ENCODE measurements around the gene FXR1.

Gene FXR1

DNA sequence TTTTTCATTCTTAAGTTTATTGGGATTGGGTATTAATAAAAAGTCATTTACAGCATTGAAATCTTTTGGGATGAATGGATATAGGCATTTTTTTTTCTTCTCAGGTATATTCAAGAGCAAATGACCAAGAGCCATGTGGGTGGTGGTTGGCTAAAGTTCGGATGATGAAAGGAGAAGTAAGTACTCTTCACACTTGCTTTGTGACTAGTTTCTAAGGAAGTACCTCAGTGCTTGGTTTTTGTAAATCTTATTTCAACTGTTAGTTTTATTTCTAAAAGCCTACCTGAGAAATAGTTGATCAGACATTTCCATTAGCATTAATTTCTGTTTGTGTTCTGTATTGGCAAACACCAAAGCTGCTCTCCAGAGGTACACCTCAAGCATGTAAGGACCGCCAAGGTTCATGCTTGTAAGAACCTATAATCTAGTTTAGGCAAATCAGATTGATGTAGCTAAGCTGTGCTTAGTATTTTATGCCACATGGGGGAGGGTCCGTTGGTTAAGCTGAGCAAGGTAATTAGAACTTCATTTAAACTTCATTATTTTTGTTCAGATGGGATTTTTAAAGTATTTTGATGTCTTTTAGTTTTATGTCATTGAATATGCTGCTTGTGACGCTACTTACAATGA, 35.4 kb downstream of the FXR1 start:
- TF ChIP-seq, protein P1, sequence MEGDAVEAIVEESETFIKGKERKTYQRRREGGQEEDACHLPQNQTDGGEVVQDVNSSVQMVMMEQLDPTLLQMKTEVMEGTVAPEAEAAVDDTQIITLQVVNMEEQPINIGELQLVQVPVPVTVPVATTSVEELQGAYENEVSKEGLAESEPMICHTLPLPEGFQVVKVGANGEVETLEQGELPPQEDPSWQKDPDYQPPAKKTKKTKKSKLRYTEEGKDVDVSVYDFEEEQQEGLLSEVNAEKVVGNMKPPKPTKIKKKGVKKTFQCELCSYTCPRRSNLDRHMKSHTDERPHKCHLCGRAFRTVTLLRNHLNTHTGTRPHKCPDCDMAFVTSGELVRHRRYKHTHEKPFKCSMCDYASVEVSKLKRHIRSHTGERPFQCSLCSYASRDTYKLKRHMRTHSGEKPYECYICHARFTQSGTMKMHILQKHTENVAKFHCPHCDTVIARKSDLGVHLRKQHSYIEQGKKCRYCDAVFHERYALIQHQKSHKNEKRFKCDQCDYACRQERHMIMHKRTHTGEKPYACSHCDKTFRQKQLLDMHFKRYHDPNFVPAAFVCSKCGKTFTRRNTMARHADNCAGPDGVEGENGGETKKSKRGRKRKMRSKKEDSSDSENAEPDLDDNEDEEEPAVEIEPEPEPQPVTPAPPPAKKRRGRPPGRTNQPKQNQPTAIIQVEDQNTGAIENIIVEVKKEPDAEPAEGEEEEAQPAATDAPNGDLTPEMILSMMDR (conservative IDR thresholded peaks at IDR 0.05) = no peak
- no peak overlapping the region for H3K27ac ChIP-seq

GRCh38 chr3:180959691-180960090, 47.2 kb downstream of the FXR1 start:
- TF ChIP-seq, protein P1 (conservative IDR thresholded peaks at IDR 0.05) = no peak
- H3K27ac ChIP-seq = no peak overlapping the region

DNA sequence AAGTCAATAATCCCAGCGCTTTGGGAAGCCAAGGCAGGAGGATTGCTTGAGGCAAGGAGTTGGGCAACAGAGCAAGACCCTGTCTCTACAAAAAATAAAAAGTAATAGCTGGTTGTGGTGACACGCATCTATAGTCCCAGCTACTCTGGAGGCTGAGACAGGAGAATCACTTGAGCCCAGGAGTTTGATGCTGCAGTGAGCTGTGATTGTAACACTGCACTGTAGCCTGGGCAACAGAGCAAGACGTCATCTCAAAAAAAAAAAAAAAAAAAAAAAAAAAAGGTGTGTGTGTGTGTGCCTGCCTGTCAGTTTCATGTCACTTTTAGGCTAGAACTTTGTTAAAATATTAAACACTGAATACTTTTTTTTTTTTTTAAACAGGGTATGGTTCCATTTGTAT, 48.6 kb downstream of the FXR1 start:
- H3K27ac ChIP-seq = no peak overlapping the region
- TF ChIP-seq, protein P1 (conservative IDR thresholded peaks at IDR 0.05) = no peak

DNA sequence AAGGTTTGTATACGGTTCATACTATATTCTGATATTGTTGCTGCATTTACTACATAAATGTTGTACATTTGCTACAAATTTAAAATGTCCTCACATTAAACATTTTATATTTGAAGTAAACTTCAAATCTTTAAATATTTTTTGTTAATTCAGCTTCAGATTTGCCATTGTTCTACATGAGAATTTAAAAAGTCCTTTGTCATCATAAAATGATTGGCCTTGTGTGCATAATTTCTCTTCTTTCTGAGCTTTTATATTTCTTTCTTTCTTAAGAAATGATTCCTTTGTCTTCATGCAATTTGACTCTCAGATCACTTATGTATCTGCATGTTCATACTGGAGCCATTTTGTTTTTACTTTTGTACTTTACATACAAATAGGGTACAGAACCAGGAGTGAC, 49.1 kb downstream of the FXR1 start:
- no peak overlapping the region for H3K27ac ChIP-seq
- TF ChIP-seq, protein P1 (conservative IDR thresholded peaks at IDR 0.05) = no peak

DNA sequence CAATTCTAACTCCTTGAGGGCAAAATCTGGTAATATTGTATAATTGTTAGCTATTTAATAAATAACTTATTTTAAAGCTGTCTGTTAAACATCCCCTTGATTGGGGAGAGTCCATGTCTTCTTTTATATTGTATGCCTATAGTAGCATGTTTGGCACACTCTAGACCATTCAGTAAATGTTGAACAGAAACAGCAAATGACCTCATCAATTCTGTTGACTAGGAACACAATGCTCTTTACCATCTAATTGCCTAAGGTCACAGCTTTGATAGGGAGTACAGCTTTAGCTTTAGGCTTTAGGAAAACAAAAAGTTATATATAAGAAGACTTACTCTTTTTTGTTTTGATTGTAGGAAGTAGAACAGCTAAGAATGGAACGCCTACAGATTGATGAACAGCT, 50.1 kb downstream of the FXR1 start:
- TF ChIP-seq, protein P1 (conservative IDR thresholded peaks at IDR 0.05) = no peak
- H3K27ac ChIP-seq = no peak overlapping the region

GRCh38 chr3:180970931-180971330, 58.5 kb downstream of the FXR1 start:
- TF ChIP-seq, protein P1 (conservative IDR thresholded peaks at IDR 0.05) = no peak
- no peak overlapping the region for H3K27ac ChIP-seq

DNA sequence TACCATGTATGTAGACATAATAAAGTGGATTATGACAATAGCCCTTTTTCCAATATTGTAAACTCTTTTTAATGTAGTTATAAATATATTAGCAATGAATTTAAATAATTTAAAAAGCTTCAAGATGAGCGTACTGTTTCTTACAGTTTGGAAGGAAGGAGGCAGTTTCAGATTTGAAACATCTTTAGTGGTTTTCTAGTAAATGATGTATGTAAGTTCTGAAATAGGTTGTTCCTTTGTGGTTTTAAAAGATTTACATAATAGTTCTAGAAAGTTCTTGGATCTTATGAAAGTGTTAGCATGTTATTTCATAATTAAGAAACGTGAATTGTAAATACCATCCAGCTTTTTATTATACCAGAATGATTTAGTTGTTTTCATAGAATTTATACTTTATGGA, 61.1 kb downstream of the FXR1 start:
- TF ChIP-seq, protein P1 (conservative IDR thresholded peaks at IDR 0.05) = no peak

More for the DNA sequence above, 61.1 kb downstream of the FXR1 start:
- no peak overlapping the region for H3K27ac ChIP-seq
